HG02763 (cell line): ENCODE measurements around the gene CPSF4L.
"Not testable (repeated sequence)": the region's sequence is repeated elsewhere in the genome, so short reads cannot be mapped to it uniquely, and the experiment has no call there.

ENCODE experiments used
- ATAC-seq: cut with Tn5 transposase; IDR thresholded peaks from one replicate; pipeline ENCODE4 v1.9.1; 2021; ENCODE audit warnings: mild to moderate bottlenecking, moderate library complexity; ENCODE audit not compliant: unreplicated experiment

CPSF4L gene

GRCh38 chr17:73269791-73270190 is 8.1 kb upstream of the CPSF4L start:
- ATAC-seq: no peak

- no peak for ATAC-seq
These were observed 7.6 kb upstream of the CPSF4L start for GRCh38 chr17:73269329-73269615.

GRCh38 chr17:73268582-73269328 is 7.1 kb upstream of the CPSF4L start:
- no peak for ATAC-seq

GRCh38 chr17:73267648-73268537 is 6.2 kb upstream of the CPSF4L start:
- ATAC-seq: no peak

- ATAC-seq: no peak
These were observed 5.1 kb upstream of the CPSF4L start for GRCh38 chr17:73266796-73267195.

GRCh38 chr17:73265646-73266640 is 4.3 kb upstream of the CPSF4L start:
- ATAC-seq: no peak

- ATAC-seq: not testable (repeated sequence)
These were observed 2.8 kb upstream of the CPSF4L start for GRCh38 chr17:73264448-73264847.

- no peak for ATAC-seq
These were observed 1.3 kb upstream of the CPSF4L start for GRCh38 chr17:73262676-73263642.

GRCh38 chr17:73261952-73262675 is 434 bp upstream of the CPSF4L start:
- ATAC-seq: no peak

- no peak for ATAC-seq
These were observed 4.2 kb downstream of the CPSF4L start for GRCh38 chr17:73257516-73257915.

- no peak for ATAC-seq
These were observed 5.5 kb downstream of the CPSF4L start for GRCh38 chr17:73256220-73256619.

- peak; percentile 46 for ATAC-seq
These were observed 6.0 kb downstream of the CPSF4L start for GRCh38 chr17:73255671-73256181.

GRCh38 chr17:73251871-73252270 is 9.8 kb downstream of the CPSF4L start:
- no peak for ATAC-seq

GRCh38 chr17:73250851-73251640 is 10.6 kb downstream of the CPSF4L start:
- ATAC-seq: no peak

- ATAC-seq: no peak
These were observed 12.0 kb downstream of the CPSF4L start for GRCh38 chr17:73249700-73250099.

- ATAC-seq: no peak
These were observed 13.1 kb downstream of the CPSF4L start for GRCh38 chr17:73248532-73248931.

GRCh38 chr17:73247726-73248125 is 14.0 kb downstream of the CPSF4L start:
- ATAC-seq: no peak

- ATAC-seq: no peak
These were observed 21.1 kb downstream of the CPSF4L start for GRCh38 chr17:73240561-73240960.
